Measurements from ENCODE around the gene DTX1.

DNA sequence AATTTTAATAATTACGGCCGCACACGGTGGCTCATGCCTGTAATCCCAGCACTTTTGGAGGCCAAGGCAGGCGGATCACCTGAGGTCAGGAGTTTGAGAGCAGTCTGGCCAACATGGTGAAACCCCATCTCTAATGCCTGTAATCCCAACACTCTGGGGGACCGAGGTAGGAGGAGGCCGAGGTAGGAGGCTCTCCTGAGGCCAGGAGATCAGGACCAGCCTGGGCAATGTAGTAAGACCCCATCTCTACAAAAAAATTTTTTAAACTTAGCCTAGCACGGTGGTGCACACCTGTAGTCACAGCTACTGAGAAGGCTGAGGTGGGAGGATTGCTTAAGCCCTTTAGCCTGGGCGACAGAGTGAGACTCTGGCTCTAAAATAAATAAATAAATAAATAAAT, 87.4 kb downstream of the DTX1 start:
- TF ChIP-seq ZNF274 (IDR thresholded peaks at IDR 0.05; ENCODE audit: low read depth, low read length), result no peak
- TF ChIP-seq YY1 (IDR thresholded peaks at IDR 0.05; ENCODE audit: insufficient read depth, insufficient read length), result no peak

All from NT2/D1 (cell line).